C4-2B (cell line): ENCODE data around the gene PPP1R18.

ENCODE experiments used
- ZFX ChIP-seq: fragments of 450-650 bp; IDR thresholded peaks from 2 replicates; pipeline ENCODE4 v1.6.1; 2017
- TF ChIP-seq, protein P1 (sequence below): fragments of 450-650 bp; conservative IDR thresholded peaks from 2 replicates; pipeline ENCODE4 v1.5.1; 2017; ENCODE audit warnings: mild to moderate bottlenecking

DNA sequence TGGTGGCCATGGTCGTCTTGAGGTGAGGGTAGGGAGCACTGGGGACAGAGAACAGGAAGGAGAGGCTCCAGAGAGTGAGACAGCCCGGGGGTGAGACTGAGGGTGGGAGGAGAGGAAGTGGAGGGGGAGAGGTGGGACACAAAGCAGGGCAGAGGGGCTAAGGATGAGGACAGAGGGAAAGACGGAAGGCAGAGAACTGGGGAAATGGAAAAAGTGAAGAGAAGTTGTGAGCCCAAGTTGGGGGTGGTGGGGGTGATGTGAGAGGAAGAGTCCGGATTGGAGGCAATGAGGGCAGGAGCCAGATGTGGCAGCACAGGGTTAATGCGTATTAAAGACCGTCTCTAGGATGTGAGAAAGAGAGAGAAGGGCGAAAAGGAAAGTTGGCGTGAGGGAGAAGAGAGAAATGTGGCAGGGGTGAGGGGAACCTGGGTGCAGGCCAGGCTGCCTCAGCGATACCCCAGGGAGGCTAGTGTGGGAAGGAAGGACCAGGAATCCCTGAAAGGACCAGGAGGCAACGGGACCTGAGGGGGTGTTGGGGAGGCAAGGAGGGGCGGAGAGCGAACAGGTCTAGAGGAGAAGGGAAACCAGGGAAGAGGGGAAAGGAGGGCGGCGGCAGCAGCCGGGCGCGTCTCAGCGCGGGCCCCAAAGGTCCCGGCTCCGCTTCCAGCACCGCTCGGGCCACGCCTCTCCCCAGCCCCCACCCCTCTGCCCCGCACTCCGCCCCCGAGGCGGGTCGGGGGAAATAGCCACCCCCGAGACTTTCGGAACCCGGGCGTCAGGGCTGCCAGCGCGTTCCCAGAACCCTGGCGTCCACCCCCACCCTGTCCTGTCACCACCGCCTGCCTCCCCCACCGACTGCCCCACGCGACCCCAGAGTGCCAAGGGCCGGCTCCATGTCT is at the start of gene PPP1R18:
- TF ChIP-seq, protein P1, sequence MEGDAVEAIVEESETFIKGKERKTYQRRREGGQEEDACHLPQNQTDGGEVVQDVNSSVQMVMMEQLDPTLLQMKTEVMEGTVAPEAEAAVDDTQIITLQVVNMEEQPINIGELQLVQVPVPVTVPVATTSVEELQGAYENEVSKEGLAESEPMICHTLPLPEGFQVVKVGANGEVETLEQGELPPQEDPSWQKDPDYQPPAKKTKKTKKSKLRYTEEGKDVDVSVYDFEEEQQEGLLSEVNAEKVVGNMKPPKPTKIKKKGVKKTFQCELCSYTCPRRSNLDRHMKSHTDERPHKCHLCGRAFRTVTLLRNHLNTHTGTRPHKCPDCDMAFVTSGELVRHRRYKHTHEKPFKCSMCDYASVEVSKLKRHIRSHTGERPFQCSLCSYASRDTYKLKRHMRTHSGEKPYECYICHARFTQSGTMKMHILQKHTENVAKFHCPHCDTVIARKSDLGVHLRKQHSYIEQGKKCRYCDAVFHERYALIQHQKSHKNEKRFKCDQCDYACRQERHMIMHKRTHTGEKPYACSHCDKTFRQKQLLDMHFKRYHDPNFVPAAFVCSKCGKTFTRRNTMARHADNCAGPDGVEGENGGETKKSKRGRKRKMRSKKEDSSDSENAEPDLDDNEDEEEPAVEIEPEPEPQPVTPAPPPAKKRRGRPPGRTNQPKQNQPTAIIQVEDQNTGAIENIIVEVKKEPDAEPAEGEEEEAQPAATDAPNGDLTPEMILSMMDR: no peak
- no peak for TF ChIP-seq ZFX
